Keratinocyte (primary cell): ENCODE results near the gene MYO9A. TPM values are rescaled to one million over a fixed set of nuclear protein-coding genes. Genes with fewer than 3 reads are reported as not detected.

Experiments used
- DNase-seq: peaks from one replicate; pipeline ENCODE4 v3.0.0-alpha.2; 2011; ENCODE audit warnings: low read depth, missing footprints, low spot score
- FAIRE-seq: peaks from 2 replicates; lab custom pipeline; 2011; peaks lifted over from hg19 to GRCh38; lab: Jason Lieb, UNC
- H2AFZ ChIP-seq: 2 replicates; pipeline ENCODE4 v1.6.0; 2012; ENCODE audit warnings: low read length, control low read depth, inconsistent platforms; ENCODE audit not compliant: control insufficient read depth
- H3K27ac ChIP-seq: 2 replicates; pipeline ENCODE4 v1.5.1; 2011; ENCODE audit warnings: low read length; ENCODE audit not compliant: control insufficient read depth, insufficient read depth
- H3K27me3 ChIP-seq: 3 replicates; pipeline ENCODE4 v1.6.0; 2011; ENCODE audit warnings: low read length; ENCODE audit not compliant: control insufficient read depth, insufficient read depth; ENCODE audit errors: extremely low read depth
- H3K36me3 ChIP-seq, 2 experiments: 2 replicates in 1 of 2; 3 replicates in 1 of 2; pipeline ENCODE4 v1.5.1; 2011; ENCODE audit warnings: low read length in 2 of 2, mild to moderate bottlenecking in 1 of 2; ENCODE audit not compliant: control insufficient read depth in 2 of 2, insufficient read depth in 2 of 2; ENCODE audit errors: extremely low read depth in 1 of 2
- H3K4me1 ChIP-seq: 3 replicates; pipeline ENCODE4 v1.5.1; 2011; ENCODE audit warnings: low read length; ENCODE audit not compliant: control insufficient read depth, insufficient read depth; ENCODE audit errors: extremely low read depth
- H3K4me2 ChIP-seq: 3 replicates; pipeline ENCODE4 v1.6.0; 2011; ENCODE audit warnings: low read depth, low read length; ENCODE audit not compliant: control insufficient read depth, insufficient read depth; ENCODE audit errors: extremely low read depth
- H3K4me3 ChIP-seq, 3 experiments: fragments of 200-600 bp in 1 of 3; sonication (generic) in 1 of 3; 2 replicates in 2 of 3; 3 replicates in 1 of 3; pipeline ENCODE4 v1.5.1; 2011 to 2016; ENCODE audit warnings: low read length in 3 of 3, mild to moderate bottlenecking in 3 of 3, control low read depth in 2 of 3, inconsistent platforms in 1 of 3, low read depth in 1 of 3, mixed read lengths in 1 of 3, mixed run types in 1 of 3, moderate library complexity in 1 of 3; ENCODE audit not compliant: control insufficient read depth in 2 of 3, insufficient read depth in 2 of 3; ENCODE audit errors: extremely low read depth in 1 of 3
- H3K79me2 ChIP-seq: 2 replicates; pipeline ENCODE4 v1.6.0; 2012; ENCODE audit warnings: low read length; ENCODE audit not compliant: control insufficient read depth, insufficient read depth
- H3K9ac ChIP-seq: 3 replicates; pipeline ENCODE4 v1.6.0; 2011; ENCODE audit warnings: low read length; ENCODE audit not compliant: control insufficient read depth, insufficient read depth; ENCODE audit errors: extremely low read depth
- H3K9me1 ChIP-seq: 3 replicates; pipeline ENCODE4 v1.6.0; 2011; ENCODE audit warnings: low read length; ENCODE audit not compliant: control insufficient read depth, insufficient read depth; ENCODE audit errors: extremely low read depth
- H3K9me3 ChIP-seq: 2 replicates; pipeline ENCODE4 v1.5.1; 2012; ENCODE audit warnings: low read depth, low read length; ENCODE audit not compliant: control insufficient read depth
- H4K20me1 ChIP-seq: 3 replicates; pipeline ENCODE4 v1.6.0; 2011; ENCODE audit warnings: low read length; ENCODE audit not compliant: control insufficient read depth, insufficient read depth; ENCODE audit errors: extremely low read depth
- CTCF ChIP-seq, 3 experiments: IDR thresholded peaks in 1 of 3; conservative IDR thresholded peaks in 1 of 3; optimal IDR thresholded peaks in 1 of 3; 2 replicates in 2 of 3; 3 replicates in 1 of 3; pipeline versions ENCODE3 to v1.5.1; 2011; ENCODE audit warnings: low read length in 3 of 3, mild to moderate bottlenecking in 3 of 3, moderate library complexity in 2 of 3, control low read depth in 1 of 3, inconsistent platforms in 1 of 3; ENCODE audit not compliant: insufficient read depth in 2 of 3; ENCODE audit errors: extremely low read depth in 1 of 3
- EZH2 ChIP-seq: IDR thresholded peaks from one replicate; pipeline ENCODE4 v1.6.1; 2012; ENCODE audit warnings: inconsistent platforms, mild to moderate bottlenecking, low read length, moderate library complexity
- dilution Hi-C: fragments of 300-500 bp; cut with MboI; formaldehyde crosslinking; loops from one replicate; pipeline ENCODE4 v1.7.0; 2020; ENCODE audit warnings: low sequenced_read_pairs; ENCODE audit not compliant: extremely low pct_ligation_motif_present
- polyA plus RNA-seq, 5 experiments: library from polyadenylated mRNA; depleted of rRNA in 3 of 5; stranded (reverse) in 3 of 5; stranded (forward) in 1 of 5; unstranded in 1 of 5; fragments of >200 nt; gene quantifications; 1 replicate in 1 of 5; 2 replicates in 3 of 5; 3 replicates in 1 of 5; pipeline versions ENCODE4 v1.2.1 to v1.2.3, GENCODE V29; 2011 to 2012; ENCODE audit warnings: missing spikeins in 2 of 5, low read depth in 1 of 5, low replicate concordance in 1 of 5

The MYO9A gene
- polyA plus RNA-seq, 1 donor (not counting 4 experiments of a cell fraction or from before 2014, with no cell fraction given) = 10.6 TPM

DNA sequence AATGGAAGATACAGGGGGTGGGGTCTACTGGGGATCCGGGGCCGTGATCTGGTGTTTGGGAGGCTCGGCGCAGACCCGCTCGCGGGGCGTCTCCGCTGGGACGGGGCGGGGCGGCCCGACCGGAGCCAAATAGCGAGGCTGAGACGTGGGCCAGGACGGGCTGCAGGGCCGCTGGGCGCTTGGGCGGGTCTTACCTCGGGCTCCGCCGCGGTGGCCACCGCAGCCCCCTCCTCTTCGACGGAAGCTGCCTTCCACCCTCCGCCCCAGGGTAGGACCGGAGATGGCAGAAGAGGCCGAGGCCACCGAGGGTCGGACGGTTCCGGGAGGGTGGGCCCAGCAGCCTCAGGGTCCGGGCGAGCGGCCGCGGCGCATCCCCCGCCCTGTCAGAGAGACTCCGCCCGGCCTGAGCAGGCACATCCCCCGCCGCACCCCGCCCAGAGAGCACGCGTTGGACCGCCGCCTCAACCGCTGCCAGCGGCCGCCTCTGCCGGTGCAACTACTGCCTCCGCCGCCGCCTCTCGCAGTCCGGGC, 399 bp downstream of the MYO9A start:
- Histone ChIP-seq H3K27ac (peak overlapping the region; percentile 99), H3K36me3 (no peaks in the 10 kb centered on the region), H3K9me3 (no peaks in the 10 kb centered on the region), H2AFZ (peak overlapping the region; percentile 96), H3K9ac (peak overlapping the region; percentile 83), H3K4me3 (peak overlapping the region; percentile 69 to 89 (median 73)), H3K27me3 (no peaks in the 10 kb centered on the region), H3K9me1 (no peaks in the 10 kb centered on the region), H3K79me2 (peaks cover 34% of the 10 kb centered on the region), H3K4me1 (no peaks in the 10 kb centered on the region), H4K20me1 (no peaks in the 10 kb centered on the region), H3K4me2 (peak overlapping the region; percentile 75)
- DNase-seq (peak; percentile 11), FAIRE-seq (no peak)
- dilution Hi-C loops = no loop called here
- TF ChIP-seq CTCF (optimal IDR thresholded peaks at IDR 0.05 in 1 of 3, IDR thresholded peaks at IDR 0.05 in 1 of 3, conservative IDR thresholded peaks at IDR 0.05 in 1 of 3; ENCODE audit: extremely low read depth in 1 of 3, insufficient read depth in 2 of 3, low read length in 3 of 3) (no peak), EZH2 (no peak)

DNA sequence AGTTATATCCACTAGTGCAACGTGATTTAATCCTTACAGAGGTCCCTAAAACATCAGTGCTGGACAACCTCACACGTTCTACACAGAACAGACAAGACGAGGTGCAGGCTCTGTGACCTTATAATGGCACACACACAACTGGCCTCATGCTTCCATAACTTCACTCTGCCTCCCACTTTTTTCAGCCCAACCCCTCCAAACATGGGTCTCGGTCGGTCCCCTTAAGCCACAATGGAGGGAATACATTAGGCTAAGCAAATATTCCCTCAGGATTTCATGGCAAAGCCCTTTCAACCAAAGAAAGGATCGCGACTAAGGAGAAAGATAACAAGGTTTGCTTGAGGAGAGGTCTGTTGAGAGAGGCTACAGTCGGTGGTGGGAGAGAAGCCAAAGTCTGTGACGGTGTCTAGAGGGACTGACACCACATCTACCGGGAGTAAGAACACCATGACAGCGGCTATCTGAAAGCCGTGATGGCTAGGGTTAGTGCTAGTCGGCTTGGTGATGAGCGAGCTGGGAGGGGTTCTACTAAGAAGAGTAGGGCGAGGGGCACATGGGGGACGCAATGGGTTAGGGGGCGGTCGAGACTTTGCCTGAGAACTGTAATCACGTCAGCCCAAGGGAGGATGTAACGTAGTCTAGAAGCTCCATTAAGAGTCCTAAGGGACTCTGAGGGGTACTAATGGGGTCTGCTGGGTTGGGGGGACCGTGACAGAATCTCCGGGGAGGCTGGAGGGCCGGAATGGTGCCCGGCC, 1.0 kb downstream of the MYO9A start:
- dilution Hi-C loops = no loop called here
- H3K27me3 ChIP-seq = no peaks in the 10 kb centered on the region
- FAIRE-seq = peak; percentile 43
- H3K4me2 ChIP-seq = peak overlapping the region; percentile 75
- peak overlapping the region; percentile 99 for H3K27ac ChIP-seq
- no peaks in the 10 kb centered on the region for H4K20me1 ChIP-seq
- H3K4me1 ChIP-seq = no peaks in the 10 kb centered on the region
- H3K9me1 ChIP-seq = no peaks in the 10 kb centered on the region
- peak overlapping the region; percentile 82 for H2AFZ ChIP-seq
- peak overlapping the region; percentile 83 for H3K9ac ChIP-seq
- peak overlapping the region; percentile 69 to 89 (median 73) for H3K4me3 ChIP-seq
- H3K9me3 ChIP-seq = no peaks in the 10 kb centered on the region
- H3K36me3 ChIP-seq = no peaks in the 10 kb centered on the region
- H3K79me2 ChIP-seq = peaks cover 36% of the 10 kb centered on the region
- TF ChIP-seq EZH2 = no peak
- DNase-seq = no peak
